HuH-7 (cell line): Measurements from ENCODE around the gene RALB.

Experiments used
- DNase-seq: peaks from one replicate; pipeline ENCODE4 v3.0.0; 2011; ENCODE audit warnings: low spot score

RALB gene

GRCh38 chr2:120262761-120263428 lies 10.2 kb downstream of the RALB start:
- DNase-seq = no peak

GRCh38 chr2:120265006-120265405 lies 12.4 kb downstream of the RALB start:
- no peak for DNase-seq

GRCh38 chr2:120267348-120267747 lies 14.7 kb downstream of the RALB start:
- no peak for DNase-seq

- no peak for DNase-seq
Observed at GRCh38 chr2:120269076-120269744, 16.6 kb downstream of the RALB start.

- DNase-seq = no peak
Observed at GRCh38 chr2:120269816-120270215, 17.2 kb downstream of the RALB start.

- DNase-seq = no peak
Observed at GRCh38 chr2:120271711-120272379, 19.2 kb downstream of the RALB start.

GRCh38 chr2:120272763-120273481 lies 20.3 kb downstream of the RALB start:
- DNase-seq = no peak

GRCh38 chr2:120275617-120276400 lies 23.2 kb downstream of the RALB start:
- DNase-seq = no peak

- no peak for DNase-seq
Observed at GRCh38 chr2:120277505-120278205, 25.0 kb downstream of the RALB start.

- no peak for DNase-seq
Observed at GRCh38 chr2:120278901-120279300, 26.2 kb downstream of the RALB start.

GRCh38 chr2:120279708-120280107 lies 27.1 kb downstream of the RALB start:
- DNase-seq = no peak

GRCh38 chr2:120283649-120284048 lies 31.0 kb downstream of the RALB start:
- DNase-seq = peak; percentile 20

- no peak for DNase-seq
Observed at GRCh38 chr2:120285056-120285455, 32.4 kb downstream of the RALB start.

GRCh38 chr2:120287183-120288015 lies 34.7 kb downstream of the RALB start:
- no peak for DNase-seq

GRCh38 chr2:120288016-120288373 lies 35.3 kb downstream of the RALB start:
- DNase-seq = no peak

GRCh38 chr2:120289221-120289906 lies 36.7 kb downstream of the RALB start:
- DNase-seq = no peak

- no peak for DNase-seq
Observed at GRCh38 chr2:120290737-120291136, 38.1 kb downstream of the RALB start.

- DNase-seq = no peak
Observed at GRCh38 chr2:120291401-120292311, 39.0 kb downstream of the RALB start.
